Measurements from ENCODE around the gene KRTAP5-8.
"Not testable (repeated sequence)": the region's sequence is repeated elsewhere in the genome, so short reads cannot be mapped to it uniquely, and the experiment has no call there.

- not testable (repeated sequence) for TF ChIP-seq EZH2phosphoT487 (IDR thresholded peaks at IDR 0.05; ENCODE audit: insufficient read depth, low read depth); EZH2 (IDR thresholded peaks at IDR 0.05; ENCODE audit: insufficient read depth, poor library complexity, severe bottlenecking)
Observed at GRCh38 chr11:71571101-71571850, 33.5 kb downstream of the KRTAP5-8 start.
